ENCODE measurements around the gene PIGS. TPM values are rescaled to one million over a fixed set of nuclear protein-coding genes. Genes with fewer than 3 reads are reported as not detected.

PIGS gene
- total and polyA plus RNA-seq, 2 of the 13 experiments (the other 11 are each of a cell fraction or from before 2014, with no cell fraction given), result 31.7 to 42.6 TPM

DNA sequence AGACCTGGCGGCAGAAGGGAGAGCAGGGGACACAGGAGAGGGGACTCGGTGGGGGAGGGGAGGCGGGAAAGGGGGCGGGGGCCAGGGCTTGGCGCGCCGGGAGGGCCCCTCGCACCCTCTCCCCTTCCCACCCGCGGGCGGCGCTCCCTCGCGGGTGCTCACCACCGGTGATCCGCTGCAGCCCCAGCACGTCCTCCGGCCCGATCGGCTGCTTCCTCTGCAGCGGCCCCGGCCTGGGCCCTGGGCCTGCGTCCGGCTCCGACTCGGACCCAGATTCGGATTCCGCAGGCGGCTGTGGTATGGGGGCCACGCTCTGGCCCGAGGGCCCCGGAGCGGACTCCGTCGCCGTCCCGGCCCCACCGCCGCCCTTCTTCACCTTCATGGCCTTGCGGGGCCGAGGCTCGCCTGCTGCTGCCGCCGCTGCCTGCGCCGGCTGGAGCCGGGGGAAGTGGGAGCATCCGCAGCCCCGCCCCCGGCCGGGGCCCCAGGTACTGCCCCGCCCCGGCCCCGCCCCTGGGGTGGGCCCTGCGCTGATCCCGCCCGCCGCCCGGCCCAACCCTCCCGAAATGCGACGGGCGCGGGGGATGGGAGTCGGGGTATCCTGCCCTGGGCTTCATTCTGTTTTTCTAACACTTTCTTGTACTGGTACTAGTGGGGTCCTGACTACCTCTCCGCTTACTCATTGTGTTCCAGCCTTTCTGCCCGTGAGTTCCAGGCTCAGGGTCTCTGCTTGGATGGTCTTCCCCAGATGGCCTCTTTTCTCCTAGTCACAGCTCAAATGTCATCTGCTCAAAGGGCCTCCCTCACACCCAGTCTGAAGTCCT, 18.9 kb downstream of the PIGS start, which contains the start of gene UNC119 (continued):
- TF ChIP-seq RORA (CRISPR knock-in tag; IDR thresholded peaks at IDR 0.05) (no peak), SMC3 (IDR thresholded peaks at IDR 0.05; ENCODE audit: low read length) (no peak), NR3C1 (CRISPR knock-in tag; IDR thresholded peaks at IDR 0.05) (no peak), ZNF460 (CRISPR knock-in tag; IDR thresholded peaks at IDR 0.05; ENCODE audit: borderline replicate concordance) (no peak), ZNF788 (CRISPR knock-in tag; IDR thresholded peaks at IDR 0.05; ENCODE audit: borderline replicate concordance) (no peak), ZNF720 (CRISPR knock-in tag; IDR thresholded peaks at IDR 0.05) (no peak), POGZ (CRISPR knock-in tag; IDR thresholded peaks at IDR 0.05) (no peak), BCL6 (CRISPR knock-in tag; IDR thresholded peaks at IDR 0.05) (no peak), AFF4 (CRISPR knock-in tag; IDR thresholded peaks at IDR 0.05) (no peak), ZNF619 (CRISPR knock-in tag; IDR thresholded peaks at IDR 0.05) (no peak), ZNF790 (CRISPR knock-in tag; IDR thresholded peaks at IDR 0.05; ENCODE audit: borderline replicate concordance) (peak; percentile 59; the same call in 1 of the 2 replicates), JUN (CRISPR knock-in tag; IDR thresholded peaks at IDR 0.05) (no peak), ZNF563 (CRISPR knock-in tag; IDR thresholded peaks at IDR 0.05) (no peak), ELF3 (CRISPR knock-in tag; IDR thresholded peaks at IDR 0.05) (0 out of 2 replicates have a peak, but pooled peaks have one; percentile 16), ZNF446 (CRISPR knock-in tag; IDR thresholded peaks at IDR 0.05) (peak; percentile 82; the same call in 1 of the 2 replicates), TRIM24 (CRISPR knock-in tag; IDR thresholded peaks at IDR 0.05) (no peak), SOX5 (CRISPR knock-in tag; IDR thresholded peaks at IDR 0.05; ENCODE audit: borderline replicate concordance) (no peak), ZBTB7A (CRISPR knock-in tag; IDR thresholded peaks at IDR 0.05) (no peak), ZNF766 (CRISPR knock-in tag; IDR thresholded peaks at IDR 0.05; ENCODE audit: borderline replicate concordance) (no peak), DMAP1 (CRISPR knock-in tag; IDR thresholded peaks at IDR 0.05) (no peak), FOXK1 (CRISPR knock-in tag; IDR thresholded peaks at IDR 0.05; ENCODE audit: borderline replicate concordance, low read depth) (no peak), HOXA3 (CRISPR knock-in tag; IDR thresholded peaks at IDR 0.05) (peak; percentile 42; the same call in 1 of the 2 replicates), TBX2 (CRISPR knock-in tag; IDR thresholded peaks at IDR 0.05; ENCODE audit: borderline replicate concordance) (no peak), ZKSCAN5 (CRISPR knock-in tag; IDR thresholded peaks at IDR 0.05) (no peak), FLYWCH1 (CRISPR knock-in tag; IDR thresholded peaks at IDR 0.05) (no peak), PAF1 (CRISPR knock-in tag; IDR thresholded peaks at IDR 0.05) (no peak), U2AF1 (optimal IDR thresholded peaks at IDR 0.05; ENCODE audit: low read depth, low read length) (no peak)
- TF ChIP-seq, protein P1, sequence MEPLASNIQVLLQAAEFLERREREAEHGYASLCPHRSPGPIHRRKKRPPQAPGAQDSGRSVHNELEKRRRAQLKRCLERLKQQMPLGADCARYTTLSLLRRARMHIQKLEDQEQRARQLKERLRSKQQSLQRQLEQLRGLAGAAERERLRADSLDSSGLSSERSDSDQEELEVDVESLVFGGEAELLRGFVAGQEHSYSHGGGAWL (CRISPR knock-in tag; IDR thresholded peaks at IDR 0.05), result no peak
- TF ChIP-seq, protein P2, sequence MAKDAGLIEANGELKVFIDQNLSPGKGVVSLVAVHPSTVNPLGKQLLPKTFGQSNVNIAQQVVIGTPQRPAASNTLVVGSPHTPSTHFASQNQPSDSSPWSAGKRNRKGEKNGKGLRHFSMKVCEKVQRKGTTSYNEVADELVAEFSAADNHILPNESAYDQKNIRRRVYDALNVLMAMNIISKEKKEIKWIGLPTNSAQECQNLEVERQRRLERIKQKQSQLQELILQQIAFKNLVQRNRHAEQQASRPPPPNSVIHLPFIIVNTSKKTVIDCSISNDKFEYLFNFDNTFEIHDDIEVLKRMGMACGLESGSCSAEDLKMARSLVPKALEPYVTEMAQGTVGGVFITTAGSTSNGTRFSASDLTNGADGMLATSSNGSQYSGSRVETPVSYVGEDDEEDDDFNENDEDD (CRISPR knock-in tag; IDR thresholded peaks at IDR 0.05; ENCODE audit: borderline replicate concordance), result no peak
